Subcutaneous abdominal adipose tissue (tissue), 5 donors: ENCODE data around the gene TMEM98.
"Not testable (repeated sequence)": the region's sequence is repeated elsewhere in the genome, so short reads cannot be mapped to it uniquely, and the experiment has no call there.

Experiments
- H3K27ac ChIP-seq: one replicate; pipeline ENCODE4 v1.7.0; 2013; ENCODE audit warnings: low read depth, mild to moderate bottlenecking, inconsistent platforms, low read length, moderate library complexity
- H3K27me3 ChIP-seq, 5 donors: one replicate each; pipeline ENCODE4 v1.7.0; 2013; ENCODE audit warnings: low read length in 5 of 5, inconsistent platforms in 1 of 5; ENCODE audit not compliant: control insufficient read depth in 5 of 5, insufficient read depth in 4 of 5
- H3K36me3 ChIP-seq, 5 donors: one replicate each; pipeline ENCODE4 v1.7.0; 2013; ENCODE audit warnings: low read length in 5 of 5; ENCODE audit not compliant: control insufficient read depth in 5 of 5, insufficient read depth in 5 of 5
- H3K4me1 ChIP-seq, 5 donors: one replicate each; pipeline ENCODE4 v1.7.0; 2013; ENCODE audit warnings: low read length in 5 of 5, mild to moderate bottlenecking in 3 of 5, moderate library complexity in 1 of 5; ENCODE audit not compliant: control insufficient read depth in 5 of 5, insufficient read depth in 5 of 5
- H3K4me3 ChIP-seq, 5 donors: one replicate each; pipeline ENCODE4 v1.7.0; 2013; ENCODE audit warnings: low read length in 5 of 5, low read depth in 1 of 5
- H3K9ac ChIP-seq, 5 donors: one replicate each; pipeline ENCODE4 v1.7.0; 2013; ENCODE audit warnings: low read length in 5 of 5, mild to moderate bottlenecking in 4 of 5, moderate library complexity in 3 of 5
- H3K9me3 ChIP-seq, 5 donors: one replicate each; pipeline ENCODE4 v1.7.0; 2013; ENCODE audit warnings: low read length in 5 of 5; ENCODE audit not compliant: control insufficient read depth in 5 of 5
- donor health status: healthy.
- donor health status: healthy.
- donor health status: healthy.
- donor health status: healthy.
- donor health status: healthy.

Gene TMEM98

DNA sequence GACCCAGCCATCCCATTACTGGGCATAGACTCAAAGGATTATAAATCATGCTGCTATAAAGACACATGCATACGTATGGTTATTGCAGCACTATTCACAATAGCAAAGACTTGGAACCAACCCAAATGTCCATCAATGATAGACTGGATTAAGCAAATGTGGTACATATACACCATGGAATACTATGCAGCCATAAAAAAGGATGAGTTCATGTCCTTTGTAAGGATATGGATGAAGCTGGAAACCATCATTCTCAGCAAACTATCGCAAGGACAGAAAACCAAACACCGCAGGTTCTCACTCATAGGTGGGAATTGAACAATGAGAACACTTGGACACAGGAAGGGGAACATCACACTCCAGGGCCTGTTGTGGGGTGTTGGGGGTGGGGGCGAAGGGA is 41.3 kb downstream of the TMEM98 start:
- H3K9me3 ChIP-seq, H3K4me1 ChIP-seq, H3K36me3 ChIP-seq, H3K27me3 ChIP-seq, H3K9ac ChIP-seq, H3K27ac ChIP-seq, H3K4me3 ChIP-seq: not testable (repeated sequence)

DNA sequence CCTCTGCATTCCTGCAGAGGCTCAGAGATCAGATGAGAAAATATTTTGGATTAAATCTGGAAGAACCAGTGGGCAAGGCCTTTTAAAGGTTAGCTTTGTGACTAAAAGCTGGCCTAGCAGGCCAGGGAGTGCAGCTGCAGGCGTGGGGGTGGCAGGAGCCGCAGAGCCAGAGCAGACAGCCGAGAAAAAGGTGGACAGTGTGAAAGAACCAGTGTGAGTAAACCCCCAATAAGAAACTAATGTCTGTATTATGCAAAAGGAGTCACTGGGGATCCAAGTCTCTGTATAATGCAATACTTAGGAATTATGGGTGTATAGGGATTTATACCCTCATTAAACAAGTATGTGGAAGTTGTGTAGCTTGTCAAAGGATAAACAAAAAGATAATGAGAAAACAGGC is 42.3 kb downstream of the TMEM98 start:
- H3K9ac ChIP-seq: no peak overlapping the region

DNA sequence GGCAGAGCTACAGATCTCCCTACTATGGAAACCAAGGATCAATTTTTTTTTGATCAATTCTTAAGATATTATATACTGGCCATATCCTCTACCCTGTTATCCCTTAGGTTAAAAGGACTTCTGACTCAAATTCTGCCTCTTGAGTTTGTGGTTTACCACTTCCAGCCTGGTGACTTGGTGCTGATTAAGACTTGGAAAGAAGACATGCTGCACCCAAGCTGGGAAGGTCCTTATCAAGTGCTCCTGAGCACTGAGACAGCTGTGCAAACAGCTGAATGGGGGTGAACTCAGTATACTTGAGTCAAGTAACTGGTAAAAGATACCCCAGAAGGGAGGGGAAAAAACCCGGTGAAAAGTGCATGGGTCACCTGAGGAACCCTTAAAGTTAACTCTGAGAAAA is 43.2 kb downstream of the TMEM98 start:
- peaks cover 0 to 2% (median 0%) of the 10 kb centered on the region in 5 donors for H3K9me3 ChIP-seq
- H3K4me3 ChIP-seq: no peak overlapping the region
- no peaks in the 10 kb centered on the region for H3K4me1 ChIP-seq
- no peak overlapping the region for H3K9ac ChIP-seq
- H3K36me3 ChIP-seq: no peaks in the 10 kb centered on the region
- no peaks in the 10 kb centered on the region for H3K27me3 ChIP-seq
- H3K27ac ChIP-seq: no peak overlapping the region

More for the DNA sequence above, 42.3 kb downstream of the TMEM98 start:
- Histone ChIP-seq H3K4me3 (no peak overlapping the region), H3K27ac (no peak overlapping the region), H3K9me3 (peaks cover 0 to 2% (median 0%) of the 10 kb centered on the region in 5 donors), H3K36me3 (no peaks in the 10 kb centered on the region), H3K27me3 (no peaks in the 10 kb centered on the region), H3K4me1 (no peaks in the 10 kb centered on the region)

DNA sequence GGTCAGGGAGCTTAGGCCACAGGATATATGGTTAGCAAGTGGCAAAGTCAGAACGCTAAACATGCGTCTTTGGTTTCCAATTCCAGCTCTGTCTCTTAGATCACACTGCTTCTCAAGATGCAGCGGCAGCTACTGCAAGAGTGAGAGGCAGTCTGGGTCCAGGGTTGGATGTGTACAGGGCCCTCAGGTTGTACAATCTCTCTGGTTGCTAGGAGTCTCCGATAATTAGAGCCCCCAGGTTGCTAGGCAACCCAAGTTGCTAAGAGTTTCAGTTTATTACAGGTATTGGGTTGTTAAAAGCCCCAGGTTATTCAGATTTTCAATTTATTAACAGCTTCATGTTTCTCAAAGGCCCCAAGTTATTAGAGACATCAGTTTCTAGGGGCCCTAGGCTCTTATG is 48.2 kb downstream of the TMEM98 start:
- no peaks in the 10 kb centered on the region for H3K9me3 ChIP-seq
- no peak overlapping the region for H3K27ac ChIP-seq
- no peaks in the 10 kb centered on the region for H3K36me3 ChIP-seq
- no peak overlapping the region for H3K4me3 ChIP-seq
- H3K9ac ChIP-seq: no peak overlapping the region
- no peaks in the 10 kb centered on the region for H3K27me3 ChIP-seq
- no peaks in the 10 kb centered on the region for H3K4me1 ChIP-seq

DNA sequence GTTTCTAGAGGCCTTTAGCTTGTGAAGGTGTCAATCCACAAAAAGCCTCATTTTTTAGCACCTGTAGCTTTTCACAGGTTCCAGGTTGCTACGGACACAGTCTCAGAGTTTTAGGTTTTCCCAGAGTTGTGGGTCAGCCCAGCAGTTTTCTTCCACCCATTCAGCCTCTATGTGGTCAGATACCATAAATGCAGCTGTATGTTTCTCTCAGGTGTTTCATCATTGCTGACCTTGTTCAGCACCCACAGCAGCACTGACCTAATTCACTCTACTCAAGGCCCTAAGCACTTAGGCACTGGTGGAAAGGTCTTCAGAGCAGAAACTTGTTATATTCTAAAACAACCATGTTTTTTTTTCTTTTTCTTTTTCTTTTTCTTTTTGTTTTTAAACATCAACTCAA is 48.7 kb downstream of the TMEM98 start:
- no peaks in the 10 kb centered on the region for H3K27me3 ChIP-seq
- H3K4me3 ChIP-seq: no peak overlapping the region
- no peak overlapping the region for H3K27ac ChIP-seq
- H3K4me1 ChIP-seq: no peaks in the 10 kb centered on the region
- H3K36me3 ChIP-seq: no peaks in the 10 kb centered on the region
- H3K9ac ChIP-seq: no peak overlapping the region
- peaks cover 0 to 3% (median 3%) of the 10 kb centered on the region in 5 donors for H3K9me3 ChIP-seq

DNA sequence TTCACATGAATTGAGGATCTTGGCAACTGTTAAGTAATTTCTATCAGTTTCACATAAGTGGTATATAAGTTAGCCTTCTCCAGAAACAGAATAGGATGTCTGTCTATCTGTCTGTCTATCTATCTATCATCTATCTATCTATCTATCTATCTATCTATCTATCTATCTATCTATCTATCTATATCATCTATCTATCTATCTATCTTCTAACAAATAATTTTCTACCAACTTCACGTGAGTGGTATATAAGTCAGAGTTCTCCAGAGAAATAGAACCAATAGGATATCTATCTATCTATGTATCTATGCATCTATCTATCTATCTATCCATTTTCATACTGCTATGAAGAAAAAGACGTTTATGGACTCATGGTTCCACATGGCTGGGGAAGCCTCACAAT is 52.3 kb downstream of the TMEM98 start:
- Histone ChIP-seq H3K36me3 (no peaks in the 10 kb centered on the region), H3K4me1 (no peaks in the 10 kb centered on the region), H3K9ac (no peak overlapping the region), H3K4me3 (no peak overlapping the region), H3K9me3 (peaks cover 0 to 4% (median 3%) of the 10 kb centered on the region in 5 donors), H3K27me3 (no peaks in the 10 kb centered on the region), H3K27ac (no peak overlapping the region)

DNA sequence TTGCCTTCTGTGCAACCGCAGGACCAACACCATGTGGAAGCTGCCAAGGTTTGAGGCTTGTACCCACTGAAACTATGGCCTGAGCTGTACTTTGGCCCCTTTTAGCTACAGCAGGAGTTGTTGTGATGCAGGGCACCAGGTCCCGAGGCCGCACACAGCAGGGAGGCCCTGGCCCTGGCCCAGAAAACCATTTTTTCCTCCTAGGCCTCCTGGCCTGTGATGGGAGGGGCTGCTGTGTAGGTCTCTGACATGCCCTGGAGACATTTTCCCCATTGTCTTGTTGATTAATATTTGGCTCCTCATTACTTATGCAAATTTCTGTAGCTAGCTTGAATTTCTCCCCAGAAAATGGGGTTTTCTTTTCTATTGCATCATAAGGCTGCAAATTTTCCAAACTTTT is 53.7 kb downstream of the TMEM98 start:
- H3K4me3 ChIP-seq, H3K9ac ChIP-seq, H3K36me3 ChIP-seq, H3K27me3 ChIP-seq, H3K4me1 ChIP-seq, H3K27ac ChIP-seq, H3K9me3 ChIP-seq: not testable (repeated sequence)

DNA sequence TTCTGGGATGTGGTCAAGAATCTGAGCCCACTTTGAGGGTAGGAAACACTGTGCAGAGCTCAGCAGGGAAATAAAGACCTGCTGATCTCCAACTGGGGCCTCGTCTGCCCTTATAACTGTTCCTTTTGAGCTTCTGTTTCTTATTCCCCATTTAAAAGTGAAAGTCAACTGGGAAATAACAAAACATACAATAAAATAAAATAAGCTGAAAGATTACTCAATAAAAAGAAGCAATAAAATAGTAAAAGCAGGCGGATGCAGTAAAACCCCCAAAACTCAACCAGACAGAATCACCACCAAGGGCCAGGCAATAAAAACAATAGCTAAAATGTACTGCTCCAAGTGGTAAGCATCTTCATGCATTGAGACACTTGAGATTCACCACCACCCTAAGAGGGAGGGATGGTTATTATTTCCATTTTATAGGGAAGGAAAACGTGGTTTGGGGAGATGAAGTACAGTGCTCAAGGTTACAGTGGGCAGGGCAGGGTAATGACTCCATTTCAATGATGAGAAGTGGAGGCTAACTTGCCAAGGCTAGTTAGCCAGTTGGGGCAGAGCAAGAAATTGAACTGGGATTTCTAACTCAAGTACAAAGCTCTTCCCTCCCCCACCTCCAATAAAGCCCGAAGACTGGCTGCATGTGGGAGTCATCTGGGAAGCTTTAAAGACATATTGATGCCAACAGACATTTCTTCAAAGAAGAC is 57.2 kb downstream of the TMEM98 start:
- H3K36me3 ChIP-seq: no peaks in the 10 kb centered on the region
- no peak overlapping the region for H3K4me3 ChIP-seq
- peaks cover 0 to 15% (median 4%) of the 10 kb centered on the region in 5 donors for H3K9me3 ChIP-seq
- no peak overlapping the region for H3K9ac ChIP-seq
- no peaks in the 10 kb centered on the region for H3K4me1 ChIP-seq
- H3K27me3 ChIP-seq: no peaks in the 10 kb centered on the region
- H3K27ac ChIP-seq: no peak overlapping the region

DNA sequence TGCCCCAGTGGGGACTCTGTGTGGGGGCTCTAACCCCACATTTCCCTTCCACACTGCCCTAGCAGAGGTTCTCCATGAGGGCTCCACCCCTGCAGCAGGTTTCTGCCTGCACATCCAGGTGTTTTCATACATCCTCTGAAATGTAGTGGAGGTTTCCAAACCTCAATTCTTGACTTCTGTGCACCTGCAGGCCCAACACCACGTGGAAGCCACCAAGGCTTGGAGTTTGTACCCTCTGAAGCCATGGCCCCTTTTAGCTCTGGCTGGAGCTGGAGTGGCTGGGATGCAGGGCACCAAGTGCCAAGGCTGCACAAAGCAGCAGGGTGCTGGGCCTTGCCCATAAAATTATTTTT is 59.5 kb downstream of the TMEM98 start:
- not testable (repeated sequence) for H3K4me3 ChIP-seq, H3K27ac ChIP-seq, H3K4me1 ChIP-seq, H3K36me3 ChIP-seq, H3K9ac ChIP-seq, H3K27me3 ChIP-seq
- H3K9me3 ChIP-seq: peaks cover 0 to 12% (median 0%) of the 10 kb centered on the region in 5 donors

DNA sequence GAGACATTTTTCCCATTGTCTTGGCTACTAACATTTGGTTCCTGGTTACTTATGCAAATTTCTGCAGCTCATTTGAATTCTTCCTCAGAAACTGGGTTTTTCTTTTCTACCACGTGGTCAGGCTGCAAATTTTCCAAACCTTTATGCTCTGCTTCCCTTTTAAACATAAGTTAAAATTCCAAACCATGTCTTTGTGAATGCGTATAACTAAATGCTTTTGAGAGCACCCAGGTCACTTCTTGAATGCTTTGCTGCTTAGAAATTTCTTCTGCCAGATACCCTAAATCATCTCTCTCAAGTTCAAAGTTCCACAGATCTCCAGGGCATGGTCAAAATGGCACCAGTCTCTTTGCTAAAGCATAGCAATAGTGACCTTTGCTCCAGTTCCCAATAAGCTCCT is 59.9 kb downstream of the TMEM98 start:
- not testable (repeated sequence) for H3K4me1 ChIP-seq, H3K4me3 ChIP-seq, H3K27me3 ChIP-seq, H3K27ac ChIP-seq, H3K9ac ChIP-seq, H3K36me3 ChIP-seq
- H3K9me3 ChIP-seq: peaks cover 0 to 12% (median 0%) of the 10 kb centered on the region in 5 donors
